Activated CD8-positive, alpha-beta memory T cell treated with anti-CD3 and anti-CD28 coated beads for 1 hour (primary cell): Measurements from ENCODE around the gene TMBIM4.
A peak's percentile ranks its signal among the peaks of the same experiment; 100 is the strongest.

Experiments used
- DNase-seq, 2 donors: peaks; one replicate each; pipeline ENCODE4 v3.0.0-alpha.2; 2020; ENCODE audit warnings: low read depth in 1 of 2; ENCODE audit errors: extremely low read depth in 1 of 2

The TMBIM4 gene

GRCh38 chr12:66142826-66143225 is 27.0 kb downstream of the TMBIM4 start:
- no peak for DNase-seq

GRCh38 chr12:66141299-66141698 is 28.5 kb downstream of the TMBIM4 start:
- no peak for DNase-seq

GRCh38 chr12:66140731-66141130 is 29.1 kb downstream of the TMBIM4 start:
- DNase-seq: no peak

- no peak for DNase-seq
These were observed 30.5 kb downstream of the TMBIM4 start for GRCh38 chr12:66139328-66139727.

GRCh38 chr12:66137937-66138336 is 31.9 kb downstream of the TMBIM4 start:
- DNase-seq: no peak

- DNase-seq: no peak
These were observed 37.4 kb downstream of the TMBIM4 start for GRCh38 chr12:66132408-66132807.

- no peak for DNase-seq
These were observed 38.6 kb downstream of the TMBIM4 start for GRCh38 chr12:66131067-66131688.

- DNase-seq: peak; percentile 57 to 80
These were observed 39.3 kb downstream of the TMBIM4 start, which contains the start of gene LLPH for GRCh38 chr12:66130267-66131066. Gene LLPH (minus strand): TSS chr12:66130750. CDS start chr12:66129106, 1,644 bp downstream.

GRCh38 chr12:66129934-66130266 is 39.9 kb downstream of the TMBIM4 start:
- DNase-seq: no peak

GRCh38 chr12:66127650-66128049 is 42.1 kb downstream of the TMBIM4 start:
- DNase-seq: no peak

GRCh38 chr12:66120477-66120876 is 49.3 kb downstream of the TMBIM4 start:
- DNase-seq: no peak

- DNase-seq: no peak
These were observed 49.9 kb downstream of the TMBIM4 start for GRCh38 chr12:66119870-66120241.

- DNase-seq: no peak
These were observed 50.4 kb downstream of the TMBIM4 start for GRCh38 chr12:66119229-66119869.

GRCh38 chr12:66118240-66118891 is 51.4 kb downstream of the TMBIM4 start:
- DNase-seq: no peak

- DNase-seq: no peak
These were observed 52.6 kb downstream of the TMBIM4 start for GRCh38 chr12:66117242-66117641.

- DNase-seq: no peak
These were observed 54.7 kb downstream of the TMBIM4 start for GRCh38 chr12:66115071-66115600.

GRCh38 chr12:66113471-66113870 is 56.3 kb downstream of the TMBIM4 start:
- DNase-seq: no peak

GRCh38 chr12:66111605-66112004 is 58.2 kb downstream of the TMBIM4 start:
- no peak for DNase-seq

- DNase-seq: no peak
These were observed 60.7 kb downstream of the TMBIM4 start for GRCh38 chr12:66109056-66109455.

- no peak for DNase-seq
These were observed 61.4 kb downstream of the TMBIM4 start for GRCh38 chr12:66108386-66108785.

GRCh38 chr12:66107451-66107915 is 62.3 kb downstream of the TMBIM4 start:
- peak in 1 of 2 donors; percentile 1 for DNase-seq
